ENCODE data around the gene CALHM5. TPM values are rescaled to one million over a fixed set of nuclear protein-coding genes. Genes with fewer than 3 reads are reported as not detected.

The CALHM5 gene
- total RNA-seq, 1 donor from 2014 or later = 1.8 TPM

DNA sequence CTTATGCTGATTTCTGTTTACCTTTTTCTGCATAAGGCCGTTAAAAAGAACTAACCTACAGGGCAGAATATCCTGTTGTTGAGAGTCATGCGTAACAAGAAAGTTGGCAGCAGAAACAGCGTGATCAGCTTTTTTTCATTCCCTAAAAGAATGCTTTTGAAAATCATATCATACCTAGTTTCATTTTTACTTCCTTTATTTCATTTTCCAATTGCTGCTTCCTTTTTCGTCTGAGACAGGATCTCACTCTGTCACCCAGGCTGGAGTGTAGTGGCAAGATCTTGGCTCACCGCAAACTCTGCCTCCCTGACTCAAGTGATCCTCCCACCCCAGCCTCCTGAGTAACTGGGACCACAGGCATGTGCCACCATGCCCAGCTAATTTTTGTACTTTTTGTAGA, 46.2 kb upstream of the CALHM5 start:
- no peaks in the 10 kb centered on the region for H3K4me1 Mint-ChIP-seq (ENCODE audit: low read depth, unreplicated experiment)

DNA sequence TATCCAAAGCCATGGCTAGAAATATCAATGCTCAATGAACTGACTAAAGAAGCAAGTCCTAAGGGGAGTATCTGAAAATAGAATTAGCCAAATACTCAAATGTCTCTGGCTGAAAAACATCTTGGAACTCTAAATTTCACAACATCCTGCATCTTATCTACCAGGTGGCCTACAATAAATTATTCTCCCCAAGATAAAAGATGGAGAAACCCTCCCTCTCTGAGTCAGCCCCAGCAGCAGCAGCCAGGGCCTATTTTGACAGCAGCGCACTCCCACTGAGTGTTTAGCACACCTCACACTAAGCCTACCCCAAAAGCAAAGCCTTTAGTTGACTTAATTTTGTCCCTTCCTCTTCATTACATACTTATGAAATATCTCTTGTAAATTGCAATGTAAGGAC, 44.3 kb upstream of the CALHM5 start:
- peak; percentile 23 for DNase-seq (ENCODE audit: low read depth)
- Mint-ChIP-seq H3K9me3 (ENCODE audit: unreplicated experiment) (no peaks in the 10 kb centered on the region), H3K4me3 (ENCODE audit: unreplicated experiment) (no peak overlapping the region), H3K4me1 (ENCODE audit: low read depth, unreplicated experiment) (no peaks in the 10 kb centered on the region), H3K27ac (ENCODE audit: unreplicated experiment) (no peak overlapping the region), H3K27me3 (ENCODE audit: low read depth, unreplicated experiment) (peaks cover 17% of the 10 kb centered on the region), H3K36me3 (ENCODE audit: low read depth, unreplicated experiment) (no peaks in the 10 kb centered on the region)
- Histone ChIP-seq H3K4me2 (ENCODE audit: low read length) (no peak overlapping the region), H3K36me3 (ENCODE audit: insufficient read depth, low read length) (no peaks in the 10 kb centered on the region), H3K27me3 (ENCODE audit: insufficient read depth, low read length) (peaks cover 4% of the 10 kb centered on the region), H3K9me3 (ENCODE audit: insufficient read depth, low read depth, low read length) (no peaks in the 10 kb centered on the region), H3K9ac (ENCODE audit: low read length) (no peak overlapping the region), H3K79me2 (ENCODE audit: insufficient read depth, low read length) (no peaks in the 10 kb centered on the region), H3K4me1 (ENCODE audit: insufficient read depth, low read length) (no peaks in the 10 kb centered on the region), H2AFZ (ENCODE audit: low read depth, low read length) (no peak overlapping the region), H3K4me3 (ENCODE audit: insufficient read depth, low read depth, low read length) (no peak overlapping the region), H4K20me1 (ENCODE audit: insufficient read depth, low read length) (no peaks in the 10 kb centered on the region), H3K27ac (ENCODE audit: low read depth, low read length) (no peak overlapping the region)
- FAIRE-seq = no peak
- TF ChIP-seq EZH2 (IDR thresholded peaks at IDR 0.05; ENCODE audit: insufficient read depth, low read length) = no peak
- TF ChIP-seq, protein P1, sequence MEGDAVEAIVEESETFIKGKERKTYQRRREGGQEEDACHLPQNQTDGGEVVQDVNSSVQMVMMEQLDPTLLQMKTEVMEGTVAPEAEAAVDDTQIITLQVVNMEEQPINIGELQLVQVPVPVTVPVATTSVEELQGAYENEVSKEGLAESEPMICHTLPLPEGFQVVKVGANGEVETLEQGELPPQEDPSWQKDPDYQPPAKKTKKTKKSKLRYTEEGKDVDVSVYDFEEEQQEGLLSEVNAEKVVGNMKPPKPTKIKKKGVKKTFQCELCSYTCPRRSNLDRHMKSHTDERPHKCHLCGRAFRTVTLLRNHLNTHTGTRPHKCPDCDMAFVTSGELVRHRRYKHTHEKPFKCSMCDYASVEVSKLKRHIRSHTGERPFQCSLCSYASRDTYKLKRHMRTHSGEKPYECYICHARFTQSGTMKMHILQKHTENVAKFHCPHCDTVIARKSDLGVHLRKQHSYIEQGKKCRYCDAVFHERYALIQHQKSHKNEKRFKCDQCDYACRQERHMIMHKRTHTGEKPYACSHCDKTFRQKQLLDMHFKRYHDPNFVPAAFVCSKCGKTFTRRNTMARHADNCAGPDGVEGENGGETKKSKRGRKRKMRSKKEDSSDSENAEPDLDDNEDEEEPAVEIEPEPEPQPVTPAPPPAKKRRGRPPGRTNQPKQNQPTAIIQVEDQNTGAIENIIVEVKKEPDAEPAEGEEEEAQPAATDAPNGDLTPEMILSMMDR (IDR thresholded peaks at IDR 0.05; ENCODE audit: insufficient read depth, low read depth, low read length) = no peak

More for the DNA sequence above, 46.2 kb upstream of the CALHM5 start:
- Histone ChIP-seq H3K4me2 (ENCODE audit: low read length) (no peak overlapping the region), H3K36me3 (ENCODE audit: insufficient read depth, low read length) (no peaks in the 10 kb centered on the region), H3K79me2 (ENCODE audit: insufficient read depth, low read length) (no peaks in the 10 kb centered on the region), H3K4me3 (ENCODE audit: insufficient read depth, low read depth, low read length) (no peak overlapping the region), H3K27ac (ENCODE audit: low read depth, low read length) (no peak overlapping the region), H3K27me3 (ENCODE audit: insufficient read depth, low read length) (peaks cover 7% of the 10 kb centered on the region), H3K4me1 (ENCODE audit: insufficient read depth, low read length) (no peaks in the 10 kb centered on the region), H2AFZ (ENCODE audit: low read depth, low read length) (no peak overlapping the region), H3K9ac (ENCODE audit: low read length) (no peak overlapping the region), H3K9me3 (ENCODE audit: insufficient read depth, low read depth, low read length) (no peaks in the 10 kb centered on the region), H4K20me1 (ENCODE audit: insufficient read depth, low read length) (no peaks in the 10 kb centered on the region)
- H3K36me3 Mint-ChIP-seq (ENCODE audit: low read depth, unreplicated experiment) = no peaks in the 10 kb centered on the region
- H3K9me3 Mint-ChIP-seq (ENCODE audit: unreplicated experiment) = no peaks in the 10 kb centered on the region
- no peak overlapping the region for H3K4me3 Mint-ChIP-seq (ENCODE audit: unreplicated experiment)
- no peak for FAIRE-seq
- TF ChIP-seq, protein P1 (IDR thresholded peaks at IDR 0.05; ENCODE audit: insufficient read depth, low read depth, low read length) = no peak
- TF ChIP-seq EZH2 (IDR thresholded peaks at IDR 0.05; ENCODE audit: insufficient read depth, low read length) = no peak
- peaks cover 30% of the 10 kb centered on the region for H3K27me3 Mint-ChIP-seq (ENCODE audit: low read depth, unreplicated experiment)
- no peak for DNase-seq (ENCODE audit: low read depth)
- no peak overlapping the region for H3K27ac Mint-ChIP-seq (ENCODE audit: unreplicated experiment)

DNA sequence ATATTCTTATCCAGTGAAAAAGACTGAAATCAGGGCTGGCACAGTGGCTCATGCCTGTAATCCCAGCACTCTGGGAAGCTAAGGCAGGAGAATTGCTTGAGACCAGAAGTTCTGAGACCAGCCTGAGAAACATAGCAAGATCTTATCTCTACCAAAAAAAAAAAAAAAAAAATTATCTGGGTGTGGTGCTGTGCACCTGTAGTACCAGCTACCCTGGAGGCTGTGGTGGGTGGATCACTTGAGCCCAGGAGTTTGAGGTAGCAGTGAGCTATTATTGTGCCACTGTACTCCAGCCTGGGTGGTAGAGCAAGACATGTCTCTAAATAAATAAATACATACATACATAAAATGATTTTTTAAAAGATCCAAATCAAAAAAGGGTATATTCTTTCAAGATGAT, 43.9 kb upstream of the CALHM5 start:
- peaks cover 16% of the 10 kb centered on the region for H3K27me3 Mint-ChIP-seq (ENCODE audit: low read depth, unreplicated experiment)
- TF ChIP-seq EZH2 (IDR thresholded peaks at IDR 0.05; ENCODE audit: insufficient read depth, low read length) = no peak
- TF ChIP-seq, protein P1 (IDR thresholded peaks at IDR 0.05; ENCODE audit: insufficient read depth, low read depth, low read length) = no peak
- Histone ChIP-seq H3K9me3 (ENCODE audit: insufficient read depth, low read depth, low read length) (no peaks in the 10 kb centered on the region), H3K4me2 (ENCODE audit: low read length) (no peak overlapping the region), H2AFZ (ENCODE audit: low read depth, low read length) (no peak overlapping the region), H3K36me3 (ENCODE audit: insufficient read depth, low read length) (no peaks in the 10 kb centered on the region), H3K4me1 (ENCODE audit: insufficient read depth, low read length) (no peaks in the 10 kb centered on the region), H3K27ac (ENCODE audit: low read depth, low read length) (no peak overlapping the region), H3K27me3 (ENCODE audit: insufficient read depth, low read length) (peaks cover 4% of the 10 kb centered on the region), H3K79me2 (ENCODE audit: insufficient read depth, low read length) (no peaks in the 10 kb centered on the region), H4K20me1 (ENCODE audit: insufficient read depth, low read length) (no peaks in the 10 kb centered on the region), H3K4me3 (ENCODE audit: insufficient read depth, low read depth, low read length) (no peak overlapping the region), H3K9ac (ENCODE audit: low read length) (no peak overlapping the region)
- no peak for DNase-seq (ENCODE audit: low read depth)
- H3K27ac Mint-ChIP-seq (ENCODE audit: unreplicated experiment) = no peak overlapping the region
- no peaks in the 10 kb centered on the region for H3K9me3 Mint-ChIP-seq (ENCODE audit: unreplicated experiment)
- no peak for FAIRE-seq
- no peaks in the 10 kb centered on the region for H3K4me1 Mint-ChIP-seq (ENCODE audit: low read depth, unreplicated experiment)
- no peak overlapping the region for H3K4me3 Mint-ChIP-seq (ENCODE audit: unreplicated experiment)
- H3K36me3 Mint-ChIP-seq (ENCODE audit: low read depth, unreplicated experiment) = no peaks in the 10 kb centered on the region
